Trophoblast cell (in vitro differentiated cells and primary cell): Measurements from ENCODE around the gene TLE2.

Experiments used
- DNase-seq, 2 donors: peaks; one replicate each; pipeline ENCODE4 v3.0.0-alpha.2; 2016
- H2AFZ ChIP-seq: 2 replicates; pipeline ENCODE4 v1.6.1; 2013; ENCODE audit warnings: low read length, moderate library complexity, mild to moderate bottlenecking; ENCODE audit not compliant: insufficient read depth, poor library complexity
- H2AK5ac ChIP-seq: 2 replicates; pipeline ENCODE4 v1.6.1; 2013; ENCODE audit warnings: mild to moderate bottlenecking, low read length
- H2BK120ac ChIP-seq: 2 replicates; pipeline ENCODE4 v1.6.1; 2013; ENCODE audit warnings: low read length, mild to moderate bottlenecking, moderate library complexity; ENCODE audit not compliant: insufficient read depth, poor library complexity
- H2BK12ac ChIP-seq: 2 replicates; pipeline ENCODE4 v1.6.1; 2013; ENCODE audit warnings: mild to moderate bottlenecking, low read length, moderate library complexity
- H2BK5ac ChIP-seq: 2 replicates; pipeline ENCODE4 v1.6.1; 2013; ENCODE audit warnings: low read length, low read depth, moderate library complexity, mild to moderate bottlenecking; ENCODE audit not compliant: poor library complexity
- H3K14ac ChIP-seq: 2 replicates; pipeline ENCODE4 v1.6.1; 2013; ENCODE audit warnings: mild to moderate bottlenecking, low read length
- H3K18ac ChIP-seq: 2 replicates; pipeline ENCODE4 v1.6.1; 2013; ENCODE audit warnings: mild to moderate bottlenecking, low read length
- H3K23ac ChIP-seq: 2 replicates; pipeline ENCODE4 v1.6.1; 2013; ENCODE audit warnings: low read length
- H3K27ac ChIP-seq: 2 replicates; pipeline ENCODE4 v1.5.1; 2013; ENCODE audit warnings: low read depth, mild to moderate bottlenecking, inconsistent platforms, low read length, moderate library complexity
- H3K27me3 ChIP-seq: 2 replicates; pipeline ENCODE4 v1.6.1; 2013; ENCODE audit warnings: inconsistent platforms, mild to moderate bottlenecking, low read length, moderate library complexity; ENCODE audit not compliant: insufficient read depth
- H3K36me3 ChIP-seq, 2 experiments: 1 replicate in 1 of 2; 2 replicates in 1 of 2; pipeline ENCODE4 v1.6.1; 2013; ENCODE audit warnings: low read length in 2 of 2, mild to moderate bottlenecking in 2 of 2, moderate library complexity in 1 of 2; ENCODE audit not compliant: insufficient read depth in 2 of 2, control insufficient read depth in 1 of 2
- H3K4ac ChIP-seq: 2 replicates; pipeline ENCODE4 v1.6.1; 2013; ENCODE audit warnings: low read depth, mild to moderate bottlenecking, low read length, moderate library complexity
- H3K4me1 ChIP-seq, 2 experiments: 1 replicate in 1 of 2; 2 replicates in 1 of 2; pipeline ENCODE4 v1.6.1; 2013; ENCODE audit warnings: low read length in 2 of 2, mild to moderate bottlenecking in 2 of 2, moderate library complexity in 1 of 2; ENCODE audit not compliant: insufficient read depth in 2 of 2, control insufficient read depth in 1 of 2
- H3K4me2 ChIP-seq: 2 replicates; pipeline ENCODE4 v1.6.1; 2013; ENCODE audit warnings: inconsistent platforms, mild to moderate bottlenecking, low read length, moderate library complexity
- H3K4me3 ChIP-seq: 2 replicates; pipeline ENCODE4 v1.5.1; 2013; ENCODE audit warnings: mild to moderate bottlenecking, low read depth, low read length, inconsistent platforms
- H3K79me1 ChIP-seq: one replicate; pipeline ENCODE4 v1.6.1; 2013; ENCODE audit warnings: low read length
- H3K79me2 ChIP-seq: 2 replicates; pipeline ENCODE4 v1.6.1; 2013; ENCODE audit warnings: low read length, mild to moderate bottlenecking; ENCODE audit not compliant: control insufficient read depth, insufficient read depth, poor library complexity
- H3K9ac ChIP-seq: 2 replicates; pipeline ENCODE4 v1.6.1; 2013; ENCODE audit warnings: mild to moderate bottlenecking, low read length
- H3K9me3 ChIP-seq: 2 replicates; pipeline ENCODE4 v1.6.1; 2013; ENCODE audit warnings: low read depth, mild to moderate bottlenecking, control low read depth, inconsistent platforms, low read length; ENCODE audit not compliant: insufficient read depth
- H4K12ac ChIP-seq: 2 replicates; pipeline ENCODE4 v1.6.1; 2013; ENCODE audit warnings: low read depth, mild to moderate bottlenecking, low read length, moderate library complexity
- H4K8ac ChIP-seq: 2 replicates; pipeline ENCODE4 v1.6.1; 2013; ENCODE audit warnings: low read depth, mild to moderate bottlenecking, low read length, moderate library complexity
- H4K91ac ChIP-seq: one replicate; pipeline ENCODE4 v1.6.1; 2013; ENCODE audit warnings: low read depth, mild to moderate bottlenecking, low read length, moderate library complexity
- WGBS: extraction: QIAGEN DNeasy Blood & Tissue Kit; methylation state at CpG from one replicate; pipeline ENCODE4 v1.1.7; 2013; ENCODE audit warnings: missing lambda C conversion rate; ENCODE audit not compliant: insufficient read length, insufficient coverage; ENCODE audit errors: extremely low coverage; 5-methylcytosine and 5-hydroxymethylcytosine counted together

Gene TLE2

GRCh38 chr19:3017923-3018322 lies 11.2 kb downstream of the TLE2 start:
- no peaks in the 10 kb centered on the region for H3K79me1 ChIP-seq
- no peaks in the 10 kb centered on the region for H3K27me3 ChIP-seq
- no peak overlapping the region for H3K14ac ChIP-seq
- DNase-seq = no peak
- no peak overlapping the region for H4K12ac ChIP-seq
- H3K4me1 ChIP-seq = no peaks in the 10 kb centered on the region
- H3K18ac ChIP-seq = no peak overlapping the region
- H2BK12ac ChIP-seq = no peak overlapping the region
- H3K4me2 ChIP-seq = no peak overlapping the region
- no CpG with 5 or more reads among the region's 7 CpGs for WGBS
- no peaks in the 10 kb centered on the region for H3K79me2 ChIP-seq
- no peak overlapping the region for H3K4ac ChIP-seq
- no peak overlapping the region for H3K4me3 ChIP-seq
- no peak overlapping the region for H2BK120ac ChIP-seq
- no peak overlapping the region for H4K8ac ChIP-seq
- H3K36me3 ChIP-seq = no peaks in the 10 kb centered on the region
- H3K27ac ChIP-seq = no peak overlapping the region
- H3K9ac ChIP-seq = no peak overlapping the region
- H4K91ac ChIP-seq = no peak overlapping the region
- H2BK5ac ChIP-seq = no peak overlapping the region
- H2AK5ac ChIP-seq = no peak overlapping the region
- H3K23ac ChIP-seq = no peak overlapping the region
- H2AFZ ChIP-seq = no peak overlapping the region
- H3K9me3 ChIP-seq = peaks cover 1% of the 10 kb centered on the region

GRCh38 chr19:3015126-3016057 lies 13.7 kb downstream of the TLE2 start:
- no peak overlapping the region for H3K27ac ChIP-seq
- H3K9ac ChIP-seq = no peak overlapping the region
- H2BK5ac ChIP-seq = no peak overlapping the region
- H4K12ac ChIP-seq = no peak overlapping the region
- H3K23ac ChIP-seq = no peak overlapping the region
- DNase-seq = no peak
- no CpG with 5 or more reads among the region's 22 CpGs for WGBS
- no peak overlapping the region for H2BK120ac ChIP-seq
- no peaks in the 10 kb centered on the region for H3K27me3 ChIP-seq
- H3K4me2 ChIP-seq = no peak overlapping the region
- no peaks in the 10 kb centered on the region for H3K36me3 ChIP-seq
- no peaks in the 10 kb centered on the region for H3K79me1 ChIP-seq
- no peak overlapping the region for H3K18ac ChIP-seq
- no peak overlapping the region for H2AK5ac ChIP-seq
- no peak overlapping the region for H2AFZ ChIP-seq
- H4K91ac ChIP-seq = no peak overlapping the region
- no peak overlapping the region for H2BK12ac ChIP-seq
- H3K9me3 ChIP-seq = peaks cover 1% of the 10 kb centered on the region
- no peak overlapping the region for H3K4ac ChIP-seq
- H3K4me1 ChIP-seq = no peaks in the 10 kb centered on the region
- no peak overlapping the region for H3K14ac ChIP-seq
- H3K4me3 ChIP-seq = no peak overlapping the region
- no peak overlapping the region for H4K8ac ChIP-seq
- no peaks in the 10 kb centered on the region for H3K79me2 ChIP-seq

GRCh38 chr19:3014135-3014534 lies 14.9 kb downstream of the TLE2 start:
- H3K79me1 ChIP-seq = no peaks in the 10 kb centered on the region
- H2BK120ac ChIP-seq = no peak overlapping the region
- no peak overlapping the region for H2BK12ac ChIP-seq
- no CpG with 5 or more reads among the region's 8 CpGs for WGBS
- no peak overlapping the region for H3K4me2 ChIP-seq
- H2AFZ ChIP-seq = no peak overlapping the region
- H3K14ac ChIP-seq = no peak overlapping the region
- H3K79me2 ChIP-seq = no peaks in the 10 kb centered on the region
- H3K4me1 ChIP-seq = no peaks in the 10 kb centered on the region
- H3K23ac ChIP-seq = no peak overlapping the region
- no peak overlapping the region for H3K27ac ChIP-seq
- H3K9me3 ChIP-seq = peaks cover 1% of the 10 kb centered on the region
- H3K9ac ChIP-seq = no peak overlapping the region
- no peak overlapping the region for H4K8ac ChIP-seq
- H3K36me3 ChIP-seq = no peaks in the 10 kb centered on the region
- no peak overlapping the region for H3K4ac ChIP-seq
- H3K27me3 ChIP-seq = no peaks in the 10 kb centered on the region
- no peak overlapping the region for H3K4me3 ChIP-seq
- H4K12ac ChIP-seq = no peak overlapping the region
- no peak overlapping the region for H4K91ac ChIP-seq
- H3K18ac ChIP-seq = no peak overlapping the region
- no peak overlapping the region for H2BK5ac ChIP-seq
- no peak overlapping the region for H2AK5ac ChIP-seq
- no peak for DNase-seq

GRCh38 chr19:3013263-3013725 lies 15.8 kb downstream of the TLE2 start:
- H2AK5ac ChIP-seq = no peak overlapping the region
- no peaks in the 10 kb centered on the region for H3K9me3 ChIP-seq
- H4K91ac ChIP-seq = no peak overlapping the region
- DNase-seq = no peak
- no peaks in the 10 kb centered on the region for H3K27me3 ChIP-seq
- no peak overlapping the region for H3K18ac ChIP-seq
- WGBS = no CpG with 5 or more reads among the region's 7 CpGs
- no peak overlapping the region for H2BK5ac ChIP-seq
- no peak overlapping the region for H3K27ac ChIP-seq
- H3K4ac ChIP-seq = no peak overlapping the region
- H2BK12ac ChIP-seq = no peak overlapping the region
- no peaks in the 10 kb centered on the region for H3K79me1 ChIP-seq
- H3K4me2 ChIP-seq = no peak overlapping the region
- no peak overlapping the region for H4K12ac ChIP-seq
- H3K4me1 ChIP-seq = no peaks in the 10 kb centered on the region
- H3K4me3 ChIP-seq = no peak overlapping the region
- no peak overlapping the region for H2AFZ ChIP-seq
- no peak overlapping the region for H3K14ac ChIP-seq
- no peaks in the 10 kb centered on the region for H3K36me3 ChIP-seq
- no peak overlapping the region for H3K9ac ChIP-seq
- no peaks in the 10 kb centered on the region for H3K79me2 ChIP-seq
- H2BK120ac ChIP-seq = no peak overlapping the region
- no peak overlapping the region for H4K8ac ChIP-seq
- H3K23ac ChIP-seq = no peak overlapping the region
